Panc1 (cell line): ENCODE data around the gene ZNF511. TPM values are rescaled to one million over a fixed set of nuclear protein-coding genes. Genes with fewer than 3 reads are reported as not detected.

Experiments
- ATAC-seq: fragments of 200-7000 bp; cut with Tn5 transposase; 2 replicates; pipeline ENCODE4 v1.9.1; 2020; ENCODE audit warnings: mild to moderate bottlenecking, moderate library complexity
- BruUV-seq: library from RNA; stranded (reverse); fragments of 400-500 nt; replicated peaks from 2 replicates; lab custom pipeline; 2021; lab: Mats Ljungman, UMichigan
- CTCF ChIA-PET: fragments of 300-600 bp; sonication (Branson Sonifier 250); formaldehyde crosslinking; loops from one replicate; lab custom pipeline; 2022; ENCODE audit warnings: antibody characterized with exemption; lab: Charles Lee
- POLR2A ChIA-PET: fragments of 300-600 bp; sonication (Branson Sonifier 250); formaldehyde crosslinking; loops from one replicate; lab custom pipeline; 2022; ENCODE audit warnings: antibody characterized with exemption; lab: Charles Lee
- DNase-seq: peaks from one replicate; pipeline ENCODE4 v3.0.0-alpha.2; 2010; ENCODE audit warnings: low read depth, low spot score
- H3K27ac ChIP-seq: 2 replicates; pipeline ENCODE4 v1.5.1; 2011; ENCODE audit warnings: mild to moderate bottlenecking, low read length, inconsistent platforms
- H3K27me3 ChIP-seq: fragments of 200-500 bp; sonication (Bioruptor generic); 2 replicates; pipeline ENCODE4 v1.6.0; 2014; ENCODE audit warnings: low read length, inconsistent platforms; ENCODE audit not compliant: control insufficient read depth, insufficient read depth
- H3K36me3 ChIP-seq: fragments of 200-500 bp; sonication (Bioruptor generic); 2 replicates; pipeline ENCODE4 v1.5.1; 2014; ENCODE audit warnings: inconsistent platforms, mild to moderate bottlenecking, low read length, moderate library complexity; ENCODE audit not compliant: control insufficient read depth, insufficient read depth
- H3K4me1 ChIP-seq: 2 replicates; pipeline ENCODE4 v1.5.1; 2011; ENCODE audit warnings: inconsistent platforms, mild to moderate bottlenecking, low read length, moderate library complexity; ENCODE audit not compliant: control insufficient read depth, insufficient read depth
- H3K4me3 ChIP-seq, 2 experiments: 2 replicates each; pipeline ENCODE4 v1.5.1; 2011 to 2012; ENCODE audit warnings: low read depth in 2 of 2, low read length in 2 of 2, mild to moderate bottlenecking in 2 of 2, inconsistent platforms in 1 of 2, moderate library complexity in 1 of 2
- H3K9me3 ChIP-seq: fragments of 200-500 bp; sonication (Bioruptor generic); 2 replicates; pipeline ENCODE4 v1.5.1; 2014; ENCODE audit warnings: low read depth, mild to moderate bottlenecking, inconsistent platforms, low read length, moderate library complexity; ENCODE audit not compliant: control insufficient read depth, insufficient read depth
- POLR2AphosphoS5 ChIP-seq: IDR thresholded peaks from 2 replicates; pipeline ENCODE4 v1.6.1; 2012; ENCODE audit warnings: mild to moderate bottlenecking, low read depth, low read length, moderate library complexity
- SIN3A ChIP-seq: IDR thresholded peaks from 2 replicates; pipeline ENCODE4 v1.6.1; 2012; ENCODE audit warnings: low read depth, mild to moderate bottlenecking, low read length, moderate library complexity, borderline replicate concordance; ENCODE audit not compliant: insufficient read depth
- TCF7L2 ChIP-seq: IDR thresholded peaks from 2 replicates; pipeline ENCODE4 v1.6.1; 2011; ENCODE audit warnings: mild to moderate bottlenecking, low read depth, low read length, inconsistent platforms
- in situ Hi-C: cut with HindIII; loops from 2 replicates; pipeline ENCODE4 v1.10.0; 2016; ENCODE audit warnings: low sequenced_read_pairs, low pct_unique_long_range_greater_than_20kb
- intact Hi-C: fragments of 100-400 bp; cut with micrococcal nuclease; formaldehyde crosslinking; loops from one replicate; pipeline ENCODE4 v1.10.0; 2022; ENCODE audit not compliant: unreplicated experiment
- total RNA-seq: library from RNA; stranded (reverse); gene quantifications from one replicate; pipeline ENCODE4 v1.2.1, GENCODE V29; 2021; ENCODE audit not compliant: unreplicated experiment
- TF ChIP-seq, protein P1 (sequence below), 2 experiments: IDR thresholded peaks; 2 replicates each; pipeline ENCODE4 v1.6.1; 2011 to 2012; ENCODE audit warnings: low read depth in 2 of 2, control low read depth in 1 of 2, low read length in 1 of 2, mild to moderate bottlenecking in 1 of 2, moderate library complexity in 1 of 2; ENCODE audit not compliant: insufficient read depth in 1 of 2
- TF ChIP-seq, protein P2 (sequence below): fragments of 450-650 bp; IDR thresholded peaks from 2 replicates; pipeline ENCODE4 v1.5.1; 2017; ENCODE audit warnings: mild to moderate bottlenecking

Gene ZNF511
- total RNA-seq, 1 experiment from 2014 or later: 93.8 TPM

DNA sequence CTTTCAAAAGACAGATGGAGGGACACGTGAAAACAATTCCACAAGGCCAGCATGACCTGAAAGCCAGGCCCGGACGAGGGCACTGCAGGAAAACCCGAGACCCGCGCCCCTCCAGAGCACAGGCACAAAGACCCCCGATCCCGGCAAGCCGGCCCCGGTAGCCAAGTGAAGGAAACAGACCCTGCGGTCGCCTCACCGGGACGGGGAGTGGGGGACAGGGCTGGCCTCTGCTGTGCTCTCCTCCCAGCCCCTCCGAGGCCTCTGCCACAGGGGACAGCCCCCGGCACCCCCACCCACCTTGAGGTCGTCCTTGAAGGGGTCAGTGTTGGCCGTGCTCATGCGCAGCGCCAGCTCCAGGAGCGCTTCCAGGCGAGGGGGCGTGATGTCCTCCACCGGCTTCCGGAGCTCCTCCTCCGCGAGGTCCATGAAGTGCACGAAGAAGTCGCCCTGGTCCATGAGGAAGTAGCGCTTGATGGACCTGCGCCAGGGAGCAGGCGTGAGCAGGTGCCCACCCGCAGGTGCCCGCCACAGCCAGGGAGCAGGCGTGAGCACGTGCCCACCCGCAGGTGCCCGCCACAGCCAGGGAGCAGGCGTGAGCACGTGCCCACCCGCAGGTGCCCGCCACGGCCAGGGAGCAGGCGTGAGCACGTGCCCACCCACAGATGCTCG is 20.7 kb upstream of the ZNF511 start:
- ChIA-PET POLR2A (no interaction called here), CTCF (no interaction called here)
- intact Hi-C loops: no loop called here
- DNase-seq (no peak), ATAC-seq (no peak)
- Histone ChIP-seq H3K36me3 (peaks cover 5% of the 10 kb centered on the region), H3K27ac (no peak overlapping the region), H3K4me3 (no peak overlapping the region), H3K27me3 (no peaks in the 10 kb centered on the region), H3K9me3 (no peaks in the 10 kb centered on the region), H3K4me1 (no peaks in the 10 kb centered on the region)
- no TSS peak for BruUV-seq
- TF ChIP-seq, protein P1, sequence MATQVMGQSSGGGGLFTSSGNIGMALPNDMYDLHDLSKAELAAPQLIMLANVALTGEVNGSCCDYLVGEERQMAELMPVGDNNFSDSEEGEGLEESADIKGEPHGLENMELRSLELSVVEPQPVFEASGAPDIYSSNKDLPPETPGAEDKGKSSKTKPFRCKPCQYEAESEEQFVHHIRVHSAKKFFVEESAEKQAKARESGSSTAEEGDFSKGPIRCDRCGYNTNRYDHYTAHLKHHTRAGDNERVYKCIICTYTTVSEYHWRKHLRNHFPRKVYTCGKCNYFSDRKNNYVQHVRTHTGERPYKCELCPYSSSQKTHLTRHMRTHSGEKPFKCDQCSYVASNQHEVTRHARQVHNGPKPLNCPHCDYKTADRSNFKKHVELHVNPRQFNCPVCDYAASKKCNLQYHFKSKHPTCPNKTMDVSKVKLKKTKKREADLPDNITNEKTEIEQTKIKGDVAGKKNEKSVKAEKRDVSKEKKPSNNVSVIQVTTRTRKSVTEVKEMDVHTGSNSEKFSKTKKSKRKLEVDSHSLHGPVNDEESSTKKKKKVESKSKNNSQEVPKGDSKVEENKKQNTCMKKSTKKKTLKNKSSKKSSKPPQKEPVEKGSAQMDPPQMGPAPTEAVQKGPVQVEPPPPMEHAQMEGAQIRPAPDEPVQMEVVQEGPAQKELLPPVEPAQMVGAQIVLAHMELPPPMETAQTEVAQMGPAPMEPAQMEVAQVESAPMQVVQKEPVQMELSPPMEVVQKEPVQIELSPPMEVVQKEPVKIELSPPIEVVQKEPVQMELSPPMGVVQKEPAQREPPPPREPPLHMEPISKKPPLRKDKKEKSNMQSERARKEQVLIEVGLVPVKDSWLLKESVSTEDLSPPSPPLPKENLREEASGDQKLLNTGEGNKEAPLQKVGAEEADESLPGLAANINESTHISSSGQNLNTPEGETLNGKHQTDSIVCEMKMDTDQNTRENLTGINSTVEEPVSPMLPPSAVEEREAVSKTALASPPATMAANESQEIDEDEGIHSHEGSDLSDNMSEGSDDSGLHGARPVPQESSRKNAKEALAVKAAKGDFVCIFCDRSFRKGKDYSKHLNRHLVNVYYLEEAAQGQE (IDR thresholded peaks at IDR 0.05; ENCODE audit: insufficient read depth in 1 of 2, low read depth in 2 of 2, low read length in 1 of 2): no peak
- no peak for TF ChIP-seq SIN3A
- no peak for TF ChIP-seq POLR2AphosphoS5
- no peak for TF ChIP-seq TCF7L2
- TF ChIP-seq, protein P2, sequence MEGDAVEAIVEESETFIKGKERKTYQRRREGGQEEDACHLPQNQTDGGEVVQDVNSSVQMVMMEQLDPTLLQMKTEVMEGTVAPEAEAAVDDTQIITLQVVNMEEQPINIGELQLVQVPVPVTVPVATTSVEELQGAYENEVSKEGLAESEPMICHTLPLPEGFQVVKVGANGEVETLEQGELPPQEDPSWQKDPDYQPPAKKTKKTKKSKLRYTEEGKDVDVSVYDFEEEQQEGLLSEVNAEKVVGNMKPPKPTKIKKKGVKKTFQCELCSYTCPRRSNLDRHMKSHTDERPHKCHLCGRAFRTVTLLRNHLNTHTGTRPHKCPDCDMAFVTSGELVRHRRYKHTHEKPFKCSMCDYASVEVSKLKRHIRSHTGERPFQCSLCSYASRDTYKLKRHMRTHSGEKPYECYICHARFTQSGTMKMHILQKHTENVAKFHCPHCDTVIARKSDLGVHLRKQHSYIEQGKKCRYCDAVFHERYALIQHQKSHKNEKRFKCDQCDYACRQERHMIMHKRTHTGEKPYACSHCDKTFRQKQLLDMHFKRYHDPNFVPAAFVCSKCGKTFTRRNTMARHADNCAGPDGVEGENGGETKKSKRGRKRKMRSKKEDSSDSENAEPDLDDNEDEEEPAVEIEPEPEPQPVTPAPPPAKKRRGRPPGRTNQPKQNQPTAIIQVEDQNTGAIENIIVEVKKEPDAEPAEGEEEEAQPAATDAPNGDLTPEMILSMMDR: no peak
- in situ Hi-C loops: no loop called here

DNA sequence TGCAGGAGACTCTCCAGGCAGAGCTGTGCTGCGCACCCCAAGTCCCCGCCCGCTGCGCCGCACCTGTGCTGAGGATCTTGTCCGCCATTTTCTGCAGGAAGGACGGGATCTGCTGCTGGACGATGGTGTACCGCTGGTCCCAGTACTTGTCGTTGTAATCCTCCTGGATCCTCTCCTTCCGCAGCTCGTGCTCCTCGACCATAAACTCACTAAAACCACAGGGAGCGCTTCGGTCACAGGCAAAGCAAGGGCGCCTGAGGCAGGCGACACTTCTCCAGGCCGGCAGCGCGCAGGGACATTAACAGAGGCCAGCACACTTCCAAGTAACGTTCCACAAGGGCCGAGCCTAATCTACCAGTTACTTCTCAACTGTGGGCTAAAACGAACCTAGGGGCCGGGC is 19.0 kb upstream of the ZNF511 start:
- ATAC-seq (no peak), DNase-seq (no peak)
- intact Hi-C loops (no loop called here), in situ Hi-C loops (no loop called here)
- Histone ChIP-seq H3K27me3 (no peaks in the 10 kb centered on the region), H3K36me3 (peaks cover 10% of the 10 kb centered on the region), H3K4me3 (no peak overlapping the region), H3K9me3 (no peaks in the 10 kb centered on the region), H3K4me1 (no peaks in the 10 kb centered on the region), H3K27ac (no peak overlapping the region)
- BruUV-seq: no TSS peak
- ChIA-PET CTCF (no interaction called here), POLR2A (no interaction called here)
- TF ChIP-seq, protein P1 (IDR thresholded peaks at IDR 0.05; ENCODE audit: insufficient read depth in 1 of 2, low read depth in 2 of 2, low read length in 1 of 2): no peak
- no peak for TF ChIP-seq TCF7L2
- no peak for TF ChIP-seq SIN3A
